ENCODE results near the gene CERS1.
A peak's percentile ranks its signal among the peaks of the same experiment; 100 is the strongest.

The CERS1 gene

GRCh38 chr19:18870531-18871172 is 25.3 kb downstream of the CERS1 start:
- no peak for DNase-seq

- DNase-seq, result no peak
Observed at GRCh38 chr19:18869781-18870530, 26.0 kb downstream of the CERS1 start.

GRCh38 chr19:18869023-18869618 is 26.8 kb downstream of the CERS1 start:
- DNase-seq, result no peak

GRCh38 chr19:18868380-18869022 is 27.5 kb downstream of the CERS1 start:
- no peak for DNase-seq

- DNase-seq, result no peak
Observed at GRCh38 chr19:18867751-18868150, 28.2 kb downstream of the CERS1 start.

- no peak for DNase-seq
Observed at GRCh38 chr19:18867199-18867598, 28.8 kb downstream of the CERS1 start.

- no peak for DNase-seq
Observed at GRCh38 chr19:18866800-18867123, 29.2 kb downstream of the CERS1 start.

- peak; percentile 56 for DNase-seq
Observed at GRCh38 chr19:18865973-18866799, 29.8 kb downstream of the CERS1 start.

GRCh38 chr19:18865106-18865972 is 30.6 kb downstream of the CERS1 start:
- no peak for DNase-seq

- no peak for DNase-seq
Observed at GRCh38 chr19:18863843-18864362, 32.1 kb downstream of the CERS1 start.

GRCh38 chr19:18862976-18863842 is 32.7 kb downstream of the CERS1 start:
- DNase-seq, result no peak

- no peak for DNase-seq
Observed at GRCh38 chr19:18861917-18862316, 34.0 kb downstream of the CERS1 start.

- no peak for DNase-seq
Observed at GRCh38 chr19:18861235-18861634, 34.7 kb downstream of the CERS1 start.

GRCh38 chr19:18860725-18861124 is 35.2 kb downstream of the CERS1 start:
- no peak for DNase-seq

GRCh38 chr19:18860302-18860700 is 35.7 kb downstream of the CERS1 start:
- no peak for DNase-seq

GRCh38 chr19:18859676-18860301 is 36.2 kb downstream of the CERS1 start:
- DNase-seq, result no peak

GRCh38 chr19:18858906-18859646 is 36.9 kb downstream of the CERS1 start:
- no peak for DNase-seq

- no peak for DNase-seq
Observed at GRCh38 chr19:18857223-18857622, 38.7 kb downstream of the CERS1 start.

GRCh38 chr19:18856385-18857126 is 39.4 kb downstream of the CERS1 start:
- peak; percentile 31 for DNase-seq

Measured in fibroblast of skin of right biceps (primary cell).